A549 (cell line): Measurements from ENCODE around the gene SNW1. TPM values are rescaled to one million over a fixed set of nuclear protein-coding genes. Genes with fewer than 3 reads are reported as not detected.
A peak's percentile ranks its signal among the peaks of the same experiment; 100 is the strongest.

Experiments
- ATAC-seq, 2 experiments: fragments of 200-7000 bp in 1 of 2; fragments of >200 bp in 1 of 2; cut with Nextera tagmentation in 1 of 2; cut with Tn5 transposase in 1 of 2; 3 replicates each; pipeline versions ENCODE4 v1.8.0 to v1.9.1; 2018 to 2020; ENCODE audit warnings: mild to moderate bottlenecking in 1 of 2, moderate library complexity in 1 of 2
- CTCF ChIA-PET: fragments of 300-600 bp; sonication (Branson Sonifier 250); formaldehyde crosslinking; extraction: SDS; loops from one replicate; lab custom pipeline; 2021; ENCODE audit warnings: antibody characterized with exemption, inconsistent platforms; lab: Yijun Ruan, JAX
- POLR2A ChIA-PET: fragments of 350-600 bp; formaldehyde crosslinking; extraction: SDS; loops from one replicate; lab custom pipeline; 2021; ENCODE audit warnings: antibody characterized with exemption, inconsistent platforms; lab: Yijun Ruan, JAX
- DNase-seq, 2 experiments: peaks; one replicate each; pipeline versions ENCODE4 v3.0.0 to v3.0.0-alpha.2; 2011 to 2016; ENCODE audit warnings: low read depth in 1 of 2, low spot score in 1 of 2
- FAIRE-seq: peaks from 2 replicates; lab custom pipeline; 2011; peaks lifted over from hg19 to GRCh38; lab: Jason Lieb, UNC
- H3K27ac ChIP-seq, 2 experiments: fragments of >200 bp; sonication (Bioruptor Twin); formaldehyde crosslinking; 3 replicates each; pipeline ENCODE4 v1.5.1; 2016 to 2017
- H3K4me1 ChIP-seq: fragments of >200 bp; sonication (Bioruptor Twin); formaldehyde crosslinking; 3 replicates; pipeline ENCODE4 v1.6.1; 2016
- H3K4me2 ChIP-seq: fragments of >200 bp; sonication (Bioruptor Twin); formaldehyde crosslinking; 3 replicates; pipeline ENCODE4 v1.6.1; 2016
- H3K4me3 ChIP-seq: fragments of >200 bp; sonication (Bioruptor Twin); formaldehyde crosslinking; 3 replicates; pipeline ENCODE4 v1.5.1; 2016
- H3K9me3 ChIP-seq: fragments of >200 bp; sonication (Bioruptor Twin); formaldehyde crosslinking; 3 replicates; pipeline ENCODE4 v1.6.1; 2016
- CHD2 ChIP-seq: fragments of 150-350 bp; IDR thresholded peaks from 2 replicates; pipeline ENCODE4 v1.6.1; 2014; ENCODE audit warnings: low read length; ENCODE audit not compliant: partially characterized antibody
- EHMT2 ChIP-seq: fragments of 200-600 bp; sonication (generic); IDR thresholded peaks from 2 replicates; pipeline ENCODE4 v1.6.1; 2016; ENCODE audit warnings: antibody characterized with exemption, low read depth, mild to moderate bottlenecking, moderate library complexity
- HDAC2 ChIP-seq: fragments of 200-600 bp; sonication (generic); IDR thresholded peaks from 2 replicates; pipeline ENCODE4 v1.6.1; 2016
- HES2 ChIP-seq: fragments of >200 bp; sonication (Bioruptor Twin); formaldehyde crosslinking; IDR thresholded peaks from 2 replicates; pipeline ENCODE4 v1.6.1; 2016
- HOXB13 ChIP-seq: fragments of 250-450 bp; sonication (Bioruptor Pico); IDR thresholded peaks from 2 replicates; pipeline ENCODE4 v1.5.0; 2020; ENCODE audit warnings: low read depth, mild to moderate bottlenecking, moderate library complexity
- JUN ChIP-seq, 2 experiments: fragments of >200 bp; sonication (Bioruptor Twin); formaldehyde crosslinking; IDR thresholded peaks; 2 replicates in 1 of 2; 3 replicates in 1 of 2; pipeline ENCODE4 v1.6.1; 2016 to 2017
- MAFK ChIP-seq: fragments of 450-650 bp; IDR thresholded peaks from 2 replicates; pipeline ENCODE4 v1.6.1; 2014; ENCODE audit not compliant: partially characterized antibody
- NPAS2 ChIP-seq: fragments of 250-450 bp; sonication (Bioruptor Pico); IDR thresholded peaks from 2 replicates; pipeline ENCODE4 v1.8.0; 2022; ENCODE audit warnings: mild to moderate bottlenecking, moderate library complexity, borderline replicate concordance
- NR3C1 ChIP-seq: fragments of >200 bp; sonication (Bioruptor Twin); formaldehyde crosslinking; IDR thresholded peaks from 3 replicates; pipeline ENCODE4 v1.6.1; 2017
- PHF8 ChIP-seq: fragments of 200-600 bp; sonication (generic); IDR thresholded peaks from 2 replicates; pipeline ENCODE4 v1.6.1; 2016; ENCODE audit warnings: low read depth, mild to moderate bottlenecking, antibody characterized with exemption, moderate library complexity, borderline replicate concordance
- POLR2AphosphoS2 ChIP-seq: conservative IDR thresholded peaks from 2 replicates; pipeline ENCODE4 v1.6.1; 2012; ENCODE audit warnings: low read length, improper control_type of control experiment, inconsistent platforms
- RAD21 ChIP-seq, 2 experiments: fragments of >200 bp in 1 of 2; sonication (Bioruptor Twin) in 1 of 2; formaldehyde crosslinking in 1 of 2; IDR thresholded peaks in 1 of 2; conservative IDR thresholded peaks in 1 of 2; 2 replicates in 1 of 2; 3 replicates in 1 of 2; pipeline ENCODE4 v1.6.1; 2012 to 2018; ENCODE audit warnings: inconsistent platforms in 1 of 2
- RFX5 ChIP-seq: fragments of 450-650 bp; IDR thresholded peaks from 2 replicates; pipeline ENCODE4 v1.7.1; 2014; ENCODE audit warnings: antibody characterized with exemption, mild to moderate bottlenecking, moderate library complexity
- USF2 ChIP-seq: fragments of 450-650 bp; IDR thresholded peaks from 2 replicates; pipeline ENCODE4 v1.6.1; 2014; ENCODE audit warnings: antibody characterized with exemption
- ZSCAN20 ChIP-seq: fragments of 250-450 bp; sonication (Bioruptor Pico); IDR thresholded peaks from 2 replicates; pipeline ENCODE4 v1.8.0; 2022; ENCODE audit warnings: mild to moderate bottlenecking, moderate library complexity
- WGBS: methylation state at CpG from one replicate; pipeline ENCODE4 v1.1.6; 2017; ENCODE audit errors: missing lambda C conversion rate; 5-methylcytosine and 5-hydroxymethylcytosine counted together
- polyA plus RNA-seq, 4 experiments: library from polyadenylated mRNA; depleted of rRNA in 3 of 4; stranded (reverse); fragments of >200 nt; fragmentation: RNase III in 1 of 4; extraction: RNeasy Plus Mini Kit Qiagen cat#74134 plus additional on column Dnase treatment in 1 of 4; gene quantifications; 2 replicates in 3 of 4; 3 replicates in 1 of 4; pipeline ENCODE4 v1.2.3, GENCODE V29; 2011 to 2017
- TF ChIP-seq, protein P1 (sequence below): IDR thresholded peaks from 2 replicates; pipeline ENCODE4 v1.6.1; 2012; ENCODE audit warnings: low read depth, borderline replicate concordance

SNW1 gene
- polyA plus RNA-seq, 2 of the 4 experiments (the other 2 are of a cell fraction) = 64.8 to 84.0 TPM

- DNase-seq (peak in 1 of 2 experiments; percentile 17), FAIRE-seq (no peak), ATAC-seq (no peak)
- ChIA-PET POLR2A (no interaction called here), CTCF (interaction anchor here (1.0 to 1.7 kb wide), 4 partner anchors 12 to 77 kb away, joined by 3 to 5 read pairs (median 4); no protein-coding TSS in a partner anchor)
- H3K4me1 ChIP-seq = peaks cover 20% of the 10 kb centered on the region
- H3K9me3 ChIP-seq = no peaks in the 10 kb centered on the region
- no peak overlapping the region; a peak in 1 of 6 replicates for H3K27ac ChIP-seq
- TF ChIP-seq HOXB13 (CRISPR knock-in tag) (no peak), HES2 (no peak), RFX5 (no peak)
- H3K4me3 ChIP-seq = no peak overlapping the region
- 71% methylated on average over 7 of the region's 7 CpGs for WGBS
- peak overlapping the region; percentile 34 for H3K4me2 ChIP-seq
Measured at GRCh38 chr14:77681196-77682157, 79.5 kb downstream of the SNW1 start.

- DNase-seq (no peak), ATAC-seq (no peak), FAIRE-seq (no peak)
- 90% methylated on average over 8 of the region's 8 CpGs for WGBS
- ChIA-PET CTCF (interaction anchor here (1.9 kb wide), 1 partner anchor 20 kb away, joined by 6 read pairs; no protein-coding TSS in a partner anchor), POLR2A (interaction anchor here (0.6 kb wide), 1 partner anchor 17 kb away, joined by 3 read pairs; no protein-coding TSS in a partner anchor)
- TF ChIP-seq, protein P1, sequence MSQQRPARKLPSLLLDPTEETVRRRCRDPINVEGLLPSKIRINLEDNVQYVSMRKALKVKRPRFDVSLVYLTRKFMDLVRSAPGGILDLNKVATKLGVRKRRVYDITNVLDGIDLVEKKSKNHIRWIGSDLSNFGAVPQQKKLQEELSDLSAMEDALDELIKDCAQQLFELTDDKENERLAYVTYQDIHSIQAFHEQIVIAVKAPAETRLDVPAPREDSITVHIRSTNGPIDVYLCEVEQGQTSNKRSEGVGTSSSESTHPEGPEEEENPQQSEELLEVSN = no peak
- TF ChIP-seq USF2 = no peak
- TF ChIP-seq HOXB13 (CRISPR knock-in tag) = no peak
- no peak for TF ChIP-seq CHD2
- no peak for TF ChIP-seq RFX5
- no peak for TF ChIP-seq POLR2AphosphoS2
- TF ChIP-seq PHF8 = no peak
- TF ChIP-seq JUN (IDR thresholded peaks at IDR 0.05) = no peak
- no peak for TF ChIP-seq ZSCAN20 (CRISPR knock-in tag)
- Histone ChIP-seq H3K4me3 (no peak overlapping the region), H3K4me2 (no peak overlapping the region), H3K27ac (no peak overlapping the region), H3K4me1 (no peaks in the 10 kb centered on the region), H3K9me3 (no peaks in the 10 kb centered on the region)
Measured at GRCh38 chr14:77674931-77675330, 86.0 kb downstream of the SNW1 start.

- TF ChIP-seq NR3C1 (no peak), EHMT2 (no peak), NPAS2 (CRISPR knock-in tag) (no peak), MAFK (no peak), HDAC2 (no peak), RAD21 (conservative IDR thresholded peaks at IDR 0.05 in 1 of 2, IDR thresholded peaks at IDR 0.05 in 1 of 2) (no peak)
- TF ChIP-seq, protein P1 = no peak
- no peaks in the 10 kb centered on the region for H3K9me3 ChIP-seq
- H3K4me1 ChIP-seq = no peaks in the 10 kb centered on the region
- no peak overlapping the region for H3K4me2 ChIP-seq
- no peak overlapping the region for H3K4me3 ChIP-seq
- DNase-seq (no peak), FAIRE-seq (no peak), ATAC-seq (no peak)
- CTCF ChIA-PET = interaction anchor here (0.6 to 1.9 kb wide), 2 partner anchors 13 to 18 kb away, joined by 4 to 6 read pairs; no protein-coding TSS in a partner anchor
- no peak overlapping the region for H3K27ac ChIP-seq
- POLR2A ChIA-PET = no interaction called here
Measured at GRCh38 chr14:77673193-77673592, 87.8 kb downstream of the SNW1 start.

Other genes starting within 250 kb of the SNW1 start
- gene SPTLC2, start 144.5 kb downstream of the SNW1 start, polyA plus RNA-seq (2011; rRNA removed) = 29.9 and 30.9 TPM in 2 replicates
- 16.3 to 17.6 TPM (median 17.2 TPM) in 3 replicates for gene SPTLC2, start 144.5 kb downstream of the SNW1 start, polyA plus RNA-seq (2017; fragmentation: RNase III; extraction: RNeasy Plus Mini Kit Qiagen cat#74134 plus additional on column Dnase treatment)
- gene ALKBH1, start 53.1 kb downstream of the SNW1 start, polyA plus RNA-seq (2011; rRNA removed) = 24.1 and 24.5 TPM in 2 replicates
- 10.9 to 11.9 TPM (median 11.4 TPM) in 3 replicates for gene ALKBH1, start 53.1 kb downstream of the SNW1 start, polyA plus RNA-seq (2017; fragmentation: RNase III; extraction: RNeasy Plus Mini Kit Qiagen cat#74134 plus additional on column Dnase treatment)
- 419 and 623 TPM in 2 replicates for gene SLIRP, start 53.1 kb downstream of the SNW1 start, polyA plus RNA-seq (2011; rRNA removed)
- gene SLIRP, start 53.1 kb downstream of the SNW1 start, polyA plus RNA-seq (2017; fragmentation: RNase III; extraction: RNeasy Plus Mini Kit Qiagen cat#74134 plus additional on column Dnase treatment) = 470 to 545 TPM (median 492 TPM) in 3 replicates
- 8.1 and 10.0 TPM in 2 replicates for gene ADCK1, start 39.0 kb upstream of the SNW1 start, polyA plus RNA-seq (2011; rRNA removed)
- 6.3 to 7.3 TPM (median 6.6 TPM) in 3 replicates for gene ADCK1, start 39.0 kb upstream of the SNW1 start, polyA plus RNA-seq (2017; fragmentation: RNase III; extraction: RNeasy Plus Mini Kit Qiagen cat#74134 plus additional on column Dnase treatment)